HPDE6-E6E7 (cell line): Measurements from ENCODE around the gene ANGPTL8.

ENCODE experiments used
- DNase-seq: peaks from one replicate; pipeline ENCODE4 v3.0.0; 2011; ENCODE audit warnings: missing footprints; ENCODE audit errors: extremely low spot score

The ANGPTL8 gene

GRCh38 chr19:11236324-11237301, 2.8 kb upstream of the ANGPTL8 start:
- DNase-seq, result no peak

GRCh38 chr19:11237321-11237720, 2.1 kb upstream of the ANGPTL8 start:
- DNase-seq, result no peak

GRCh38 chr19:11238041-11238440, 1.4 kb upstream of the ANGPTL8 start:
- no peak for DNase-seq

- no peak for DNase-seq
These were observed 540 bp upstream of the ANGPTL8 start for GRCh38 chr19:11238781-11239376.

- no peak for DNase-seq
These were observed 607 bp downstream of the ANGPTL8 start for GRCh38 chr19:11240008-11240444.

GRCh38 chr19:11242025-11242424, 2.6 kb downstream of the ANGPTL8 start:
- no peak for DNase-seq

GRCh38 chr19:11242864-11243797, 3.7 kb downstream of the ANGPTL8 start:
- DNase-seq, result peak; percentile 67

GRCh38 chr19:11243798-11244169, 4.4 kb downstream of the ANGPTL8 start:
- DNase-seq, result no peak

GRCh38 chr19:11244846-11245589, 5.6 kb downstream of the ANGPTL8 start:
- DNase-seq, result no peak

- no peak for DNase-seq
These were observed 7.5 kb downstream of the ANGPTL8 start for GRCh38 chr19:11246941-11247340.

GRCh38 chr19:11247391-11247790, 8.0 kb downstream of the ANGPTL8 start:
- no peak for DNase-seq

- DNase-seq, result no peak
These were observed 8.5 kb downstream of the ANGPTL8 start for GRCh38 chr19:11247934-11248333.

GRCh38 chr19:11248852-11249251, 9.4 kb downstream of the ANGPTL8 start:
- DNase-seq, result no peak

- no peak for DNase-seq
These were observed 11.8 kb downstream of the ANGPTL8 start for GRCh38 chr19:11251217-11251616.

GRCh38 chr19:11251650-11252314, 12.4 kb downstream of the ANGPTL8 start:
- no peak for DNase-seq

- no peak for DNase-seq
These were observed 13.4 kb downstream of the ANGPTL8 start for GRCh38 chr19:11252665-11253355.

GRCh38 chr19:11254666-11255065, 15.2 kb downstream of the ANGPTL8 start:
- DNase-seq, result no peak

GRCh38 chr19:11256189-11256588, 16.8 kb downstream of the ANGPTL8 start:
- no peak for DNase-seq

GRCh38 chr19:11257846-11258380, 18.5 kb downstream of the ANGPTL8 start:
- no peak for DNase-seq

- no peak for DNase-seq
These were observed 21.6 kb downstream of the ANGPTL8 start for GRCh38 chr19:11260996-11261395.
